Hematopoietic multipotent progenitor cell (in vitro differentiated cells): ENCODE results near the gene ZMIZ1. TPM values are rescaled to one million over a fixed set of nuclear protein-coding genes. Genes with fewer than 3 reads are reported as not detected.
"Not testable (repeated sequence)": the region's sequence is repeated elsewhere in the genome, so short reads cannot be mapped to it uniquely, and the experiment has no call there.

ENCODE experiments used
- DNase-seq, 3 donors: peaks; one replicate each; pipeline ENCODE4 v3.0.0-alpha.2; 2011 to 2015; ENCODE audit warnings: low read depth in 2 of 3, low spot score in 2 of 3
- total RNA-seq: library from RNA; depleted of rRNA; stranded (reverse); fragments of >200 nt; gene quantifications from one replicate; pipeline ENCODE4 v1.2.3, GENCODE V29; 2012

Gene ZMIZ1
- total RNA-seq, 1 donor = 114 TPM

- DNase-seq = no peak
Observed at GRCh38 chr10:79268742-79269141, 200.0 kb downstream of the ZMIZ1 start.

GRCh38 chr10:79269443-79269842 is 200.7 kb downstream of the ZMIZ1 start:
- no peak for DNase-seq

GRCh38 chr10:79269969-79270368 is 201.2 kb downstream of the ZMIZ1 start:
- DNase-seq = no peak

GRCh38 chr10:79270466-79271246 is 201.9 kb downstream of the ZMIZ1 start:
- no peak for DNase-seq

- no peak for DNase-seq
Observed at GRCh38 chr10:79272353-79272752, 203.6 kb downstream of the ZMIZ1 start.

GRCh38 chr10:79273604-79274003 is 204.8 kb downstream of the ZMIZ1 start:
- no peak for DNase-seq

GRCh38 chr10:79274279-79275104 is 205.7 kb downstream of the ZMIZ1 start:
- DNase-seq = no peak

- DNase-seq = no peak
Observed at GRCh38 chr10:79275105-79275430, 206.3 kb downstream of the ZMIZ1 start.

- DNase-seq = no peak
Observed at GRCh38 chr10:79275431-79275851, 206.7 kb downstream of the ZMIZ1 start.

GRCh38 chr10:79277579-79278269 is 209.0 kb downstream of the ZMIZ1 start:
- DNase-seq = no peak

- DNase-seq = not testable (repeated sequence)
Observed at GRCh38 chr10:79279047-79279446, 210.3 kb downstream of the ZMIZ1 start.

- no peak for DNase-seq
Observed at GRCh38 chr10:79280956-79281355, 212.2 kb downstream of the ZMIZ1 start.

- no peak for DNase-seq
Observed at GRCh38 chr10:79282388-79282787, 213.6 kb downstream of the ZMIZ1 start.

GRCh38 chr10:79283616-79284015 is 214.8 kb downstream of the ZMIZ1 start:
- no peak for DNase-seq

GRCh38 chr10:79284158-79284871 is 215.5 kb downstream of the ZMIZ1 start:
- DNase-seq = no peak

- no peak for DNase-seq
Observed at GRCh38 chr10:79285315-79286197, 216.8 kb downstream of the ZMIZ1 start.

- DNase-seq = peak; percentile 29 to 98 (median 98)
Observed at GRCh38 chr10:79286318-79286951, 217.7 kb downstream of the ZMIZ1 start.

- no peak for DNase-seq
Observed at GRCh38 chr10:79287973-79288723, 219.4 kb downstream of the ZMIZ1 start.

GRCh38 chr10:79289801-79290200 is 221.0 kb downstream of the ZMIZ1 start:
- no peak for DNase-seq
